HG03520 (cell line): ENCODE results near the gene EHD1.

ENCODE experiments used
- ATAC-seq: cut with Tn5 transposase; IDR thresholded peaks from one replicate; pipeline ENCODE4 v1.9.1; 2021; ENCODE audit warnings: mild to moderate bottlenecking, moderate library complexity; ENCODE audit not compliant: unreplicated experiment

The EHD1 gene

DNA sequence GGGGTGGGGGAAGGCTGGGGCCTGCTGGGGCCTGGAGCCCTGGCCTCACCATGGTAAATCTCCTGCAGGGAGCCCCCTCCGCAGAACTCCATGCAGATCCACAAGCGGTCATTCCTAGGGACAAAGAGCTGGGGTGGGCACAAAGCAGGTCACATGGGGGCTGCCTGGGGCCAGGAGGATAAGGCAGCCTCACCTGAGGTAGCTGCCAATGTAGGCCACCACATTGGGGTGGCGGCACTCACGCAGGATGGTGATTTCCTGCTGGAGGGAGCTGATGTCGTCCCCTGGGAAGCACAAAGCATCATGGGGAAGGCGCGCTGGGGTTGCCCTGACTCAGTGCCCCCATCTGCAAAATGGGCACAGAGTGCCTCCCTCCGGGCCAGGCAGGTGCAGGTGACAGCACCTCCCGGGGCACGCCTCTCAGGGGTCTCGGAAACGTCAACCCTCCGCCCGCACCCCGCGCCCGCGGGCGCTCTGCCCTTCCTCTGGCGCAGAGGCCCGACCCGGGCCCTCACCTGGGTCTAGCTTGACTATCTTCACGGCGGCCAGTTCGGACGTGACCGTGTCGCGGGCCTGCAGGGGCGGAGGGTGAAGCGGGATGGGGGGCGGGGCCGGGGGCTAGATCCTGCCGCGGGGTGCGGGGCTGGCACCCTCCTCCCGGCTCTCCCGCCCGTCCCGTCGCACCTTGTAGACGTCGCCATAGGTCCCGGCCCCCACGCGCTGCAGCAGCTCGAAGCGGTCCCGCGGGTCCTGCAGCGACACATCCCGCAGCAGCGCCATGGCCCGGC, 75.9 kb downstream of the EHD1 start:
- no peak for ATAC-seq
